Activated CD4-positive, alpha-beta memory T cell treated with anti-CD3 and anti-CD28 coated beads, Interleukin-2, amount 10 ng/mL, durations not matched to agents 7 days and 5 days (primary cell): ENCODE measurements around the gene LRFN4. TPM values are rescaled to one million over a fixed set of nuclear protein-coding genes. Genes with fewer than 3 reads are reported as not detected.

Experiments used
- CTCF ChIA-PET: fragments of 350-600 bp; sonication (Branson Sonifier 250); formaldehyde crosslinking; loops from one replicate; lab custom pipeline; 2021; ENCODE audit warnings: antibody characterized with exemption, inconsistent platforms; lab: Charles Lee
- POLR2A ChIA-PET: fragments of 350-600 bp; sonication (Branson Sonifier 250); formaldehyde crosslinking; loops from one replicate; lab custom pipeline; 2021; ENCODE audit warnings: antibody characterized with exemption; lab: Charles Lee
- DNase-seq: peaks from one replicate; pipeline ENCODE4 v3.0.0-alpha.2; 2020
- H3K27ac Mint-ChIP-seq: one replicate; pipeline ENCODE4 v1.8.0; 2021; ENCODE audit warnings: mild to moderate bottlenecking, mixed read lengths
- H3K27me3 Mint-ChIP-seq: one replicate; pipeline ENCODE4 v1.8.0; 2021; ENCODE audit warnings: mixed read lengths
- H3K36me3 Mint-ChIP-seq: one replicate; pipeline ENCODE4 v1.8.0; 2021; ENCODE audit warnings: low read depth, mixed read lengths
- H3K4me1 Mint-ChIP-seq: one replicate; pipeline ENCODE4 v1.8.0; 2021; ENCODE audit warnings: mixed read lengths
- H3K4me3 Mint-ChIP-seq: one replicate; pipeline ENCODE4 v1.8.0; 2021; ENCODE audit warnings: mild to moderate bottlenecking, mixed read lengths
- H3K9me3 Mint-ChIP-seq: one replicate; pipeline ENCODE4 v1.8.0; 2021; ENCODE audit warnings: mixed read lengths
- total RNA-seq, 2 experiments: library from RNA; stranded (reverse); gene quantifications; one replicate each; pipeline ENCODE4 v1.2.3, GENCODE V29; 2021

The LRFN4 gene
- total RNA-seq, 2 experiments from 2014 or later: 23.2 to 28.3 TPM

GRCh38 chr11:66862559-66863037, 5.7 kb downstream of the LRFN4 start:
- Mint-ChIP-seq H3K36me3 (no peaks in the 10 kb centered on the region), H3K4me1 (peaks cover 5% of the 10 kb centered on the region), H3K9me3 (no peaks in the 10 kb centered on the region), H3K4me3 (no peak overlapping the region), H3K27ac (no peak overlapping the region), H3K27me3 (no peaks in the 10 kb centered on the region)
- CTCF ChIA-PET: no interaction called here
- POLR2A ChIA-PET: no interaction called here
- no peak for DNase-seq

- H3K27ac Mint-ChIP-seq: no peak overlapping the region
- no peaks in the 10 kb centered on the region for H3K9me3 Mint-ChIP-seq
- no peaks in the 10 kb centered on the region for H3K36me3 Mint-ChIP-seq
- DNase-seq: no peak
- no peak overlapping the region for H3K4me3 Mint-ChIP-seq
- no peaks in the 10 kb centered on the region for H3K27me3 Mint-ChIP-seq
- ChIA-PET CTCF (no interaction called here), POLR2A (no interaction called here)
- peaks cover 1% of the 10 kb centered on the region for H3K4me1 Mint-ChIP-seq
Measured at GRCh38 chr11:66863428-66864125, 6.7 kb downstream of the LRFN4 start.

- ChIA-PET CTCF (no interaction called here), POLR2A (interaction anchor here (0.9 to 1.8 kb wide), 2 partner anchors 21 to 22 kb away, joined by 3 to 5 read pairs; partner anchors contain the start of gene RCE1)
- Mint-ChIP-seq H3K27ac (no peak overlapping the region), H3K4me3 (no peak overlapping the region), H3K27me3 (no peaks in the 10 kb centered on the region), H3K4me1 (peaks cover 9% of the 10 kb centered on the region), H3K9me3 (no peaks in the 10 kb centered on the region), H3K36me3 (no peaks in the 10 kb centered on the region)
- DNase-seq: no peak
Measured at GRCh38 chr11:66864172-66864901, 7.5 kb downstream of the LRFN4 start.

GRCh38 chr11:66864924-66865697, 8.2 kb downstream of the LRFN4 start:
- Mint-ChIP-seq H3K27ac (no peak overlapping the region), H3K4me3 (no peak overlapping the region), H3K9me3 (no peaks in the 10 kb centered on the region), H3K27me3 (no peaks in the 10 kb centered on the region), H3K36me3 (no peaks in the 10 kb centered on the region), H3K4me1 (peaks cover 12% of the 10 kb centered on the region)
- POLR2A ChIA-PET: interaction anchor here (0.9 to 1.8 kb wide), 3 partner anchors 9 to 23 kb away, joined by 3 to 5 read pairs (median 3); partner anchors contain the start of gene RCE1
- no peak for DNase-seq
- CTCF ChIA-PET: no interaction called here

GRCh38 chr11:66866007-66866406, 9.1 kb downstream of the LRFN4 start:
- H3K36me3 Mint-ChIP-seq: no peaks in the 10 kb centered on the region
- H3K27ac Mint-ChIP-seq: no peak overlapping the region
- no peaks in the 10 kb centered on the region for H3K9me3 Mint-ChIP-seq
- POLR2A ChIA-PET: interaction anchor here (1.4 to 1.5 kb wide), 2 partner anchors 10 to 23 kb away, joined by 3 to 6 read pairs; partner anchors contain the start of gene RCE1
- no peak for DNase-seq
- H3K4me1 Mint-ChIP-seq: peaks cover 12% of the 10 kb centered on the region
- H3K27me3 Mint-ChIP-seq: no peaks in the 10 kb centered on the region
- CTCF ChIA-PET: interaction anchor here (2.1 kb wide), 1 partner anchor 10 kb away, joined by 4 read pairs; no protein-coding TSS in a partner anchor
- no peak overlapping the region for H3K4me3 Mint-ChIP-seq

- no peak overlapping the region for H3K4me3 Mint-ChIP-seq
Measured at GRCh38 chr11:66866511-66866986, 9.7 kb downstream of the LRFN4 start.

GRCh38 chr11:66867425-66868040, 10.7 kb downstream of the LRFN4 start:
- no peak overlapping the region for H3K27ac Mint-ChIP-seq
- no peak overlapping the region for H3K4me3 Mint-ChIP-seq
- H3K4me1 Mint-ChIP-seq: peaks cover 12% of the 10 kb centered on the region
- no peaks in the 10 kb centered on the region for H3K36me3 Mint-ChIP-seq
- ChIA-PET POLR2A (interaction anchor here (0.7 to 1.4 kb wide), 2 partner anchors 25 kb away, joined by 3 to 6 read pairs; partner anchors contain the start of gene RCE1), CTCF (interaction anchor here (1.6 to 2.1 kb wide), 2 partner anchors 12 to 16 kb away, joined by 4 to 7 read pairs; no protein-coding TSS in a partner anchor)
- DNase-seq: no peak
- no peaks in the 10 kb centered on the region for H3K27me3 Mint-ChIP-seq
- H3K9me3 Mint-ChIP-seq: no peaks in the 10 kb centered on the region

More at GRCh38 chr11:66866511-66866986, 9.7 kb downstream of the LRFN4 start:
- H3K36me3 Mint-ChIP-seq: no peaks in the 10 kb centered on the region
- peak overlapping the region; percentile 31 for H3K27ac Mint-ChIP-seq
- H3K4me1 Mint-ChIP-seq: peaks cover 12% of the 10 kb centered on the region
- no peaks in the 10 kb centered on the region for H3K9me3 Mint-ChIP-seq
- ChIA-PET POLR2A (interaction anchor here (1.4 to 1.5 kb wide), 2 partner anchors 11 to 24 kb away, joined by 3 to 6 read pairs; partner anchors contain the start of gene RCE1), CTCF (interaction anchor here (1.6 to 2.1 kb wide), 2 partner anchors 11 to 17 kb away, joined by 4 to 7 read pairs; no protein-coding TSS in a partner anchor)
- DNase-seq: no peak
- H3K27me3 Mint-ChIP-seq: no peaks in the 10 kb centered on the region

- CTCF ChIA-PET: interaction anchor here (1.6 to 2.1 kb wide), 2 partner anchors 12 to 15 kb away, joined by 4 to 7 read pairs; no protein-coding TSS in a partner anchor
- POLR2A ChIA-PET: interaction anchor here (0.7 kb wide), 1 partner anchor 26 kb away, joined by 3 read pairs; no protein-coding TSS in a partner anchor
- no peak for DNase-seq
- Mint-ChIP-seq H3K4me3 (no peak overlapping the region), H3K9me3 (no peaks in the 10 kb centered on the region), H3K27ac (no peak overlapping the region), H3K27me3 (no peaks in the 10 kb centered on the region), H3K36me3 (no peaks in the 10 kb centered on the region), H3K4me1 (peaks cover 12% of the 10 kb centered on the region)
Measured at GRCh38 chr11:66868082-66868725, 11.3 kb downstream of the LRFN4 start.

GRCh38 chr11:66868726-66869566, 12.1 kb downstream of the LRFN4 start:
- POLR2A ChIA-PET: no interaction called here
- H3K36me3 Mint-ChIP-seq: no peaks in the 10 kb centered on the region
- H3K4me3 Mint-ChIP-seq: no peak overlapping the region
- peak; percentile 84 for DNase-seq
- no peaks in the 10 kb centered on the region for H3K27me3 Mint-ChIP-seq
- H3K9me3 Mint-ChIP-seq: no peaks in the 10 kb centered on the region
- H3K27ac Mint-ChIP-seq: no peak overlapping the region
- peaks cover 12% of the 10 kb centered on the region for H3K4me1 Mint-ChIP-seq
- CTCF ChIA-PET: interaction anchor here (0.8 kb wide), 1 partner anchor 13 kb away, joined by 3 read pairs; no protein-coding TSS in a partner anchor

GRCh38 chr11:66869567-66869870, 12.7 kb downstream of the LRFN4 start:
- CTCF ChIA-PET: interaction anchor here (0.8 kb wide), 1 partner anchor 13 kb away, joined by 3 read pairs; no protein-coding TSS in a partner anchor
- Mint-ChIP-seq H3K4me1 (peaks cover 16% of the 10 kb centered on the region), H3K9me3 (no peaks in the 10 kb centered on the region), H3K36me3 (no peaks in the 10 kb centered on the region), H3K4me3 (no peak overlapping the region), H3K27me3 (no peaks in the 10 kb centered on the region), H3K27ac (no peak overlapping the region)
- POLR2A ChIA-PET: no interaction called here
- no peak for DNase-seq

- Mint-ChIP-seq H3K36me3 (no peaks in the 10 kb centered on the region), H3K4me1 (peaks cover 18% of the 10 kb centered on the region), H3K27ac (no peak overlapping the region), H3K9me3 (no peaks in the 10 kb centered on the region), H3K4me3 (no peak overlapping the region), H3K27me3 (peaks cover 3% of the 10 kb centered on the region)
- no peak for DNase-seq
- ChIA-PET CTCF (interaction anchor here (0.8 kb wide), 1 partner anchor 12 kb away, joined by 3 read pairs; no protein-coding TSS in a partner anchor), POLR2A (interaction anchor here (0.8 to 0.9 kb wide), 2 partner anchors 14 to 27 kb away, joined by 3 read pairs; partner anchors contain the start of gene RCE1)
Measured at GRCh38 chr11:66870131-66870530, 13.3 kb downstream of the LRFN4 start.
